K562 (cell line): ENCODE results near the gene PIK3CA. TPM values are rescaled to one million over a fixed set of nuclear protein-coding genes. Genes with fewer than 3 reads are reported as not detected.

Experiments
- ATAC-seq: fragments of 200-7000 bp; cut with Tn5 transposase; 3 replicates; pipeline ENCODE4 v1.9.1; 2020; ENCODE audit warnings: moderate library complexity
- BruUV-seq: library from RNA; stranded (reverse); fragments of 400-500 nt; replicated peaks from 2 replicates; lab custom pipeline; 2021; lab: Mats Ljungman, UMichigan
- CTCF ChIA-PET: fragments of 300-600 bp; formaldehyde crosslinking; extraction: SDS; loops from one replicate; lab custom pipeline; 2021; ENCODE audit warnings: low intra/inter-chr PET ratio; lab: Yijun Ruan, JAX
- POLR2A ChIA-PET: fragments of 300-600, 350-650 bp; sonication (Branson Sonifier 250); formaldehyde crosslinking; extraction: SDS; loops from one replicate; lab custom pipeline; 2021; ENCODE audit warnings: antibody characterized with exemption, inconsistent platforms; lab: Yijun Ruan, JAX
- DNase-seq, 4 experiments: peaks; one replicate each; pipeline versions ENCODE4 v3.0.0 to v3.0.0-alpha.2; 2011 to 2018; ENCODE audit warnings: low spot score in 3 of 4, mixed read lengths in 3 of 4; ENCODE audit errors: extremely low read depth in 1 of 4
- FAIRE-seq: peaks from 2 replicates; lab custom pipeline; 2011; peaks lifted over from hg19 to GRCh38; lab: Jason Lieb, UNC
- H2AFZ ChIP-seq: 2 replicates; pipeline ENCODE4 v1.6.0; 2011; ENCODE audit warnings: low read depth, low read length, control low read depth, inconsistent platforms
- H3K27ac ChIP-seq: fragments of 200-600 bp; 3 replicates; pipeline ENCODE4 v1.8.0; 2011; ENCODE audit warnings: low read depth, mild to moderate bottlenecking, control low read depth, inconsistent platforms, low read length, moderate library complexity, mixed read lengths; ENCODE audit errors: extremely low read depth
- H3K27me3 ChIP-seq, 2 experiments: fragments of 300-600 bp in 1 of 2; 2 replicates in 1 of 2; 3 replicates in 1 of 2; pipeline versions ENCODE4 v1.6.0 to v1.8.0; 2011; ENCODE audit warnings: inconsistent platforms in 2 of 2, low read length in 2 of 2, mild to moderate bottlenecking in 1 of 2, mixed read lengths in 1 of 2, moderate library complexity in 1 of 2; ENCODE audit not compliant: control insufficient read depth in 2 of 2, insufficient read depth in 2 of 2
- H3K36me3 ChIP-seq: fragments of 300-600 bp; 3 replicates; pipeline ENCODE4 v1.8.0; 2011; ENCODE audit warnings: mild to moderate bottlenecking, low read length, inconsistent platforms; ENCODE audit not compliant: control insufficient read depth, insufficient read depth
- H3K4me1 ChIP-seq, 2 experiments: fragments of 200-600 bp in 1 of 2; replicated peaks in 1 of 2; 2 replicates in 1 of 2; 3 replicates in 1 of 2; pipeline versions ENCODE4 v1.5.1 to v1.8.0; 2011; ENCODE audit warnings: inconsistent platforms in 2 of 2, low read length in 2 of 2, mild to moderate bottlenecking in 1 of 2, mixed read lengths in 1 of 2, moderate library complexity in 1 of 2; ENCODE audit not compliant: control insufficient read depth in 2 of 2, insufficient read depth in 2 of 2
- H3K4me2 ChIP-seq: 2 replicates; pipeline ENCODE4 v1.6.1; 2011; ENCODE audit warnings: low read length, control low read depth, inconsistent platforms, mixed read lengths; ENCODE audit not compliant: insufficient read depth
- H3K4me3 ChIP-seq: fragments of 200-600 bp; sonication (generic), shearing (Covaris generic); 2 replicates; pipeline ENCODE4 v1.5.1; 2016; ENCODE audit warnings: control low read depth, inconsistent platforms
- H3K79me2 ChIP-seq: fragments of 200-600 bp; 3 replicates; pipeline ENCODE4 v1.8.0; 2011; ENCODE audit warnings: low read length, inconsistent platforms; ENCODE audit not compliant: control insufficient read depth, insufficient read depth
- H3K9ac ChIP-seq, 2 experiments: 2 replicates each; pipeline versions ENCODE4 v1.6.0 to v1.6.1; 2011; ENCODE audit warnings: low read depth in 2 of 2, low read length in 2 of 2, control low read depth in 1 of 2, inconsistent platforms in 1 of 2, mild to moderate bottlenecking in 1 of 2, mixed read lengths in 1 of 2; ENCODE audit not compliant: insufficient read depth in 1 of 2
- H3K9me1 ChIP-seq: one replicate; pipeline ENCODE4 v1.6.0; 2011; ENCODE audit warnings: inconsistent platforms, mild to moderate bottlenecking, low read length, moderate library complexity; ENCODE audit not compliant: control insufficient read depth, insufficient read depth
- H3K9me3 ChIP-seq: replicated peaks from 2 replicates; pipeline ENCODE4 v1.5.1; 2011; ENCODE audit warnings: low read depth, low read length, inconsistent platforms; ENCODE audit not compliant: control insufficient read depth, insufficient read depth
- H4K20me1 ChIP-seq: replicated peaks from 2 replicates; pipeline ENCODE4 v1.6.1; 2011; ENCODE audit warnings: low read length, inconsistent platforms, mixed read lengths; ENCODE audit not compliant: control insufficient read depth, insufficient read depth
- SRSF3 ChIP-seq: fragments of 200-400 bp; formaldehyde crosslinking; IDR thresholded peaks from 2 replicates; pipeline ENCODE4 v1.6.1; 2016; ENCODE audit warnings: mild to moderate bottlenecking, low read length, moderate library complexity; ENCODE audit not compliant: insufficient read depth
- SUPT5H ChIP-seq: fragments of 450-650 bp; IDR thresholded peaks from 2 replicates; pipeline ENCODE4 v1.6.1; 2016
- ZNF584 ChIP-seq: fragments of 200-800 bp; sonication (Bioruptor generic); IDR thresholded peaks from 2 replicates; pipeline ENCODE4 v1.6.1; 2016; ENCODE audit warnings: low read depth, mild to moderate bottlenecking, missing genetic modification characterization, missing compliant biosample characterization
- WGBS: fragments of 100-300 bp; shearing (Covaris generic); methylation state at CpG from one replicate; pipeline ENCODE4 v1.1.6; 2016; ENCODE audit warnings: low coverage, mixed read lengths; ENCODE audit not compliant: insufficient coverage; ENCODE audit errors: missing lambda C conversion rate; 5-methylcytosine and 5-hydroxymethylcytosine counted together
- in situ Hi-C: fragments of 300-500 bp; cut with MboI; formaldehyde crosslinking; loops from 4 replicates; pipeline ENCODE4 v1.15.0; 2018; ENCODE audit warnings: inconsistent platforms, mixed read lengths
- intact Hi-C: fragments of 100-400 bp; cut with micrococcal nuclease; formaldehyde crosslinking; loops from 2 replicates; pipeline ENCODE4 v1.14.2; 2022
- polyA plus RNA-seq, 8 experiments: library from polyadenylated mRNA; depleted of rRNA in 4 of 8; stranded (reverse) in 5 of 8; unstranded in 3 of 8; fragments of >200 nt; fragmentation: Nextera tagmentation in 2 of 8; fragmentation: Illumina TruSeq in 1 of 8; extraction: Ambion mirVana in 2 of 8; extraction: Trizol in 1 of 8; gene quantifications; 2 replicates each; pipeline versions ENCODE4 v1.2.1 to v1.2.3, GENCODE V29; 2011 to 2014; ENCODE audit warnings: inconsistent platforms in 1 of 8, missing spikeins in 1 of 8
- total RNA-seq, 7 experiments: library from RNA; depleted of rRNA in 6 of 7; stranded (reverse); fragments of >200 nt in 6 of 7; fragmentation: Illumina TruSeq in 2 of 7; extraction: Trizol in 2 of 7; gene quantifications; 2 replicates each; pipeline versions ENCODE4 v1.2.1 to v1.2.3, GENCODE V29; 2011 to 2021; ENCODE audit warnings: low replicate concordance in 1 of 7
- TF ChIP-seq, protein P1 (sequence below): fragments of 450-650 bp; IDR thresholded peaks from 2 replicates; pipeline ENCODE4 v1.6.1; 2017; ENCODE audit warnings: antibody characterized with exemption, mild to moderate bottlenecking

The PIK3CA gene
- total and polyA plus RNA-seq, 9 of the 15 experiments (the other 6 are each of a cell fraction or from before 2014, with no cell fraction given): 3.8 to 19.4 (median 10.8) TPM

DNA sequence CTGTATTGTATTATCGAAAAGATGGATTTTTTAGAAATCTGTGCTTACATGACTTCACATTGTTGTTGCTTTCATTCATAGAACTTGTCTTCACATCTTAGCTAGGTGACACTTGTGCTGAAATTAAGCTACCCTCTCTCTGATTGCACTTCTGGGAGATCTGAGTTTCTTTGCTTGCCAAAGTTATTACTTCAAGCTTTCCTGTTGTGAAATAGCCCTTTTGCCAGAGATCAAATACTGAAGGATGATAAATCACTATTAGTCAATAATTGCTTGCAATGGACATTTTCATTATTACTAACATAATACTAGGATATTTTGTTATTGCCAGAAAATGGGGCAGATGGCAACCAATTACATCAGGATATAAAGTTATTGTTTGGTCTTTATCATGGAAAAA, 34.7 kb downstream of the PIK3CA start:
- no peak for ATAC-seq
- Histone ChIP-seq H3K9me1 (no peaks in the 10 kb centered on the region), H3K27me3 (no peaks in the 10 kb centered on the region), H3K9ac (no peak overlapping the region), H3K4me1 (peaks cover 3 to 17% of the 10 kb centered on the region in 2 experiments; a peak in 3 of 5 replicates), H3K4me2 (no peak overlapping the region), H4K20me1 (no peaks in the 10 kb centered on the region; the same call in 1 of the 2 replicates), H3K36me3 (no peaks in the 10 kb centered on the region), H3K27ac (no peak overlapping the region), H2AFZ (no peak overlapping the region), H3K79me2 (peaks cover 59% of the 10 kb centered on the region), H3K9me3 (no peaks in the 10 kb centered on the region), H3K4me3 (no peak overlapping the region)
- ChIA-PET CTCF (no interaction called here), POLR2A (no interaction called here)
- no peak for FAIRE-seq
- TF ChIP-seq, protein P1, sequence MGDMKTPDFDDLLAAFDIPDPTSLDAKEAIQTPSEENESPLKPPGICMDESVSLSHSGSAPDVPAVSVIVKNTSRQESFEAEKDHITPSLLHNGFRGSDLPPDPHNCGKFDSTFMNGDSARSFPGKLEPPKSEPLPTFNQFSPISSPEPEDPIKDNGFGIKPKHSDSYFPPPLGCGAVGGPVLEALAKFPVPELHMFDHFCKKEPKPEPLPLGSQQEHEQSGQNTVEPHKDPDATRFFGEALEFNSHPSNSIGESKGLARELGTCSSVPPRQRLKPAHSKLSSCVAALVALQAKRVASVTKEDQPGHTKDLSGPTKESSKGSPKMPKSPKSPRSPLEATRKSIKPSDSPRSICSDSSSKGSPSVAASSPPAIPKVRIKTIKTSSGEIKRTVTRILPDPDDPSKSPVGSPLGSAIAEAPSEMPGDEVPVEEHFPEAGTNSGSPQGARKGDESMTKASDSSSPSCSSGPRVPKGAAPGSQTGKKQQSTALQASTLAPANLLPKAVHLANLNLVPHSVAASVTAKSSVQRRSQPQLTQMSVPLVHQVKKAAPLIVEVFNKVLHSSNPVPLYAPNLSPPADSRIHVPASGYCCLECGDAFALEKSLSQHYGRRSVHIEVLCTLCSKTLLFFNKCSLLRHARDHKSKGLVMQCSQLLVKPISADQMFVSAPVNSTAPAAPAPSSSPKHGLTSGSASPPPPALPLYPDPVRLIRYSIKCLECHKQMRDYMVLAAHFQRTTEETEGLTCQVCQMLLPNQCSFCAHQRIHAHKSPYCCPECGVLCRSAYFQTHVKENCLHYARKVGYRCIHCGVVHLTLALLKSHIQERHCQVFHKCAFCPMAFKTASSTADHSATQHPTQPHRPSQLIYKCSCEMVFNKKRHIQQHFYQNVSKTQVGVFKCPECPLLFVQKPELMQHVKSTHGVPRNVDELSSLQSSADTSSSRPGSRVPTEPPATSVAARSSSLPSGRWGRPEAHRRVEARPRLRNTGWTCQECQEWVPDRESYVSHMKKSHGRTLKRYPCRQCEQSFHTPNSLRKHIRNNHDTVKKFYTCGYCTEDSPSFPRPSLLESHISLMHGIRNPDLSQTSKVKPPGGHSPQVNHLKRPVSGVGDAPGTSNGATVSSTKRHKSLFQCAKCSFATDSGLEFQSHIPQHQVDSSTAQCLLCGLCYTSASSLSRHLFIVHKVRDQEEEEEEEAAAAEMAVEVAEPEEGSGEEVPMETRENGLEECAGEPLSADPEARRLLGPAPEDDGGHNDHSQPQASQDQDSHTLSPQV: no peak
- TF ChIP-seq ZNF584 (CRISPR knock-in tag): no peak
- no peak for TF ChIP-seq SRSF3
- no peak for TF ChIP-seq SUPT5H
- in situ Hi-C loops (no loop called here), intact Hi-C loops (no loop called here)
- no peak for DNase-seq
- WGBS: 58% methylated on average over 1 of the region's 1 CpG
- no TSS peak for BruUV-seq
